ENCODE results near the gene UBL4B. TPM values are rescaled to one million over a fixed set of nuclear protein-coding genes. Genes with fewer than 3 reads are reported as not detected.

UBL4B gene
- total and polyA plus RNA-seq, 11 donors = 0.11 TPM; not detected in 10

- 51 to 73% (median 64%) methylated on average over 4 to 12 of the region's 12 CpGs for WGBS, 4 donors
- no peak for ATAC-seq
- no peak overlapping the region for H3K27ac ChIP-seq
Observed at GRCh38 chr1:110120960-110121561, 8.8 kb downstream of the UBL4B start.

GRCh38 chr1:110123224-110123623 is 11.0 kb downstream of the UBL4B start:
- peaks cover 0 to 6% (median 0%) of the 10 kb centered on the region in 9 donors for H3K27me3 ChIP-seq
- DNase-seq (no peak), ATAC-seq (no peak)
- no peak overlapping the region for H3K27ac ChIP-seq
- WGBS, 4 donors = 42 to 58% (median 51%) methylated on average over 3 of the region's 3 CpGs
- H3K4me1 ChIP-seq = no peaks in the 10 kb centered on the region
- no peaks in the 10 kb centered on the region for H3K36me3 ChIP-seq
- H3K9me3 ChIP-seq = peaks cover 0 to 22% (median 2%) of the 10 kb centered on the region in 12 donors
- intact Hi-C loops (cut with DNase I) = no loop called here
- H3K4me3 ChIP-seq = no peak overlapping the region
- no peak for TF ChIP-seq POLR2A (IDR thresholded peaks at IDR 0.05)
- TF ChIP-seq CTCF (IDR thresholded peaks at IDR 0.05) = no peak

More at GRCh38 chr1:110120960-110121561, 8.8 kb downstream of the UBL4B start:
- TF ChIP-seq POLR2A (IDR thresholded peaks at IDR 0.05) = no peak
- TF ChIP-seq CTCF (IDR thresholded peaks at IDR 0.05) = no peak
- Histone ChIP-seq H3K9me3 (peaks cover 0 to 15% (median under 1%) of the 10 kb centered on the region in 12 donors), H3K4me1 (no peaks in the 10 kb centered on the region), H3K4me3 (no peak overlapping the region), H3K27me3 (peaks cover 0 to 5% (median 0%) of the 10 kb centered on the region in 9 donors), H3K36me3 (no peaks in the 10 kb centered on the region)
- no peak for DNase-seq
- intact Hi-C loops (cut with DNase I) = no loop called here

GRCh38 chr1:110125810-110126209 is 13.6 kb downstream of the UBL4B start:
- Histone ChIP-seq H3K4me1 (peaks cover 0 to 8% (median 0%) of the 10 kb centered on the region in 12 donors), H3K4me3 (no peak overlapping the region), H3K27ac (no peak overlapping the region), H3K36me3 (no peaks in the 10 kb centered on the region), H3K27me3 (peaks cover 0 to 30% (median 16%) of the 10 kb centered on the region in 9 donors), H3K9me3 (peaks cover 0 to 22% (median 2%) of the 10 kb centered on the region in 12 donors)
- 94 to 99% (median 95%) methylated on average over 4 of the region's 4 CpGs for WGBS, 4 donors
- intact Hi-C loops (cut with DNase I) = no loop called here
- DNase-seq = no peak
- no peak for ATAC-seq
- TF ChIP-seq CTCF (IDR thresholded peaks at IDR 0.05) (no peak), POLR2A (IDR thresholded peaks at IDR 0.05) (no peak)

- peaks cover 0 to 34% (median 21%) of the 10 kb centered on the region in 9 donors for H3K27me3 ChIP-seq
- intact Hi-C loops (cut with DNase I) = no loop called here
- H3K9me3 ChIP-seq = peaks cover 0 to 14% (median 2%) of the 10 kb centered on the region in 12 donors
- TF ChIP-seq CTCF (IDR thresholded peaks at IDR 0.05) = peak in 4 of 12 donors; percentile 6 to 41 (median 26)
- no peak for TF ChIP-seq POLR2A (IDR thresholded peaks at IDR 0.05)
- DNase-seq (peak in 3 of 5 donors; percentile 41 to 54 (median 41)), ATAC-seq (peak; percentile 17 to 62 (median 46))
- WGBS, 4 donors = 4 to 8% (median 6%) methylated on average over 28 to 31 of the region's 31 CpGs
- no peak overlapping the region for H3K27ac ChIP-seq
- H3K4me3 ChIP-seq = peak overlapping the region in 1 of 12 donors; percentile 13
- H3K4me1 ChIP-seq = peaks cover 0 to 8% (median 0%) of the 10 kb centered on the region in 12 donors
- H3K36me3 ChIP-seq = no peaks in the 10 kb centered on the region
Observed at GRCh38 chr1:110130113-110130591, 17.9 kb downstream of the UBL4B start.

Data from heart left ventricle (tissue), 16 donors.